Dermis microvascular lymphatic vessel endothelial cell (primary cell): ENCODE data around the gene BLNK. TPM values are rescaled to one million over a fixed set of nuclear protein-coding genes. Genes with fewer than 3 reads are reported as not detected.
"Not testable (repeated sequence)": the region's sequence is repeated elsewhere in the genome, so short reads cannot be mapped to it uniquely, and the experiment has no call there.

Experiments used
- DNase-seq, 2 donors: peaks; one replicate each; pipeline versions ENCODE4 v3.0.0 to v3.0.0-alpha.2; 2010; ENCODE audit warnings: low read depth in 2 of 2
- total RNA-seq: library from RNA; depleted of rRNA; stranded (reverse); fragments of >200 nt; gene quantifications from 2 replicates; pipeline ENCODE4 v1.2.1, GENCODE V29; 2014

The BLNK gene
- total RNA-seq, 1 donor from 2014 or later, result not detected

DNA sequence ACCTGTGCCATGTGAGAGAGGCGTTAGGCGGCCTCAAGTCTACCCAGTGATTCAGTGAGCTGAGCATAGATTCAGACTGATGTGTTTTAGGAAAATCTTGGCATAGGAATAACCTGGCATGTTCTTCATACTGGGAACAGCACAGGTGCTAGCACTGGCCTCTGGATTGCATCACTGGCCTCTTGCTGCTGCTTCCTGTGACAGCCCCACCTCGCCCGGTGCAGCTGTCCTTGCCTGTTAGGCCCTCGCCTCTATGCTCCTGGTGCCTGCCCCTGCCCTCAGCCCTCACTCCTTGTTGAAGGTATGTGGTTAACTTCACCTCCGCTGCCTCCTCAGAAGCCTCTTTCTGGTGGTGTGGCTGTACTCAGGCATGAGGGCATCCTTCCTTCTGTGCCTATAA lies 46.2 kb downstream of the BLNK start:
- no peak for DNase-seq

DNA sequence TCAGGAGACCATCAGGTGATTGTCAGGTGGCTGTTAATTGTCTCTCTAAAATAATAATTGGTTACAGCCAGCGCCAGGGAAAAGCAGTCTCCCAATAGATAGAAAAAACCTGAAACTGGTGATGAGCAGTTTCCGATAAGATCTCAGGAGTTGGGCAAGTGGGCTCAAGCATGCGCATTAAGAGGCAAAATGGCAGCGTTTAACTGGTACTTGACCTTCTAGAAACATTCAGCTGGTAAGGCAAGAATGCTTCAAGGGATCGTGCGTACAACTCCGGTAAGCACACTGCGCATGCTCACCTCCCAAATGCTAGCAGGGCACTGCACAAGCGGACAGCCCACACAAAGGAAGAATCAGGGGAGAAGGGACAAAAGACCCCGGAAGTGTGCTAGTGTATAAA lies 48.5 kb downstream of the BLNK start:
- DNase-seq, result no peak

DNA sequence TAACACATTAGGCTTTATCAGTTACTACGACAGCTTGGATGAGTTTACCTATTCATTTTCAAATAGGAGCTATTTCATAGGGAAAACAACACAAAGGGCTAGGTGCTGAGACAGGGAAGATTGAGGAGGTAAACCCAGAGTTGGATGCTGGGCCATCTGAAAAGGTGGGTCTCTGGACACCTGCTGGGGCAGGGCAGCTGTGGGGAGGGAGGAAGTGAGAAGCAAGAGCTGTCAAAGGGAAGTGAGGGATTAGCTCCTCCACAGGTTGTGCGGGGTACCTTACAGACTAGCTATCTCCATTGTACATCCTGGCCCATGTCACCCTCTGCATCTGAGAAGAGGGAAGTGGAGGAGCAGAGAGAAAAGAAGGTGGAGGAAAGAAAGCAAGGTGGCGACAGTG lies 48.9 kb downstream of the BLNK start:
- no peak for DNase-seq

DNA sequence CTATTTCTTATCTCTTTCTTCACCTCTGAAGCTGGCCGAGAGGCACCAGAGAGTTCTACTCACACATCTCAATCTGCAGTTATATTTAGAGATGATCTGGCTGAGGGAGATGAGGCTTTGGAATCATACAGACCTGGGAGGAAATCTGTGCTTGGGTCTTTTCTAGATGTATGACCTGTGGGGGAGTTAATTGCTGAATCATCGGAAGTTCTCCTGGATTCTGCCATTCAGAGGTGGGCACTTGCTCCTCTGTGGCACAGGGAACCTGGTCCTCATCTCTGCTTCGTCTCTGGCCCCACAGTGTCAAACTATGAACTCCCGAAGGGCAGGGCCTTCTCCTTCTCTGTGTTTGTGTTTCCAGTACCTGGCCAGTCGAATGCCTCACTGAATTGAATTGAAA lies 52.5 kb downstream of the BLNK start:
- DNase-seq, result no peak

DNA sequence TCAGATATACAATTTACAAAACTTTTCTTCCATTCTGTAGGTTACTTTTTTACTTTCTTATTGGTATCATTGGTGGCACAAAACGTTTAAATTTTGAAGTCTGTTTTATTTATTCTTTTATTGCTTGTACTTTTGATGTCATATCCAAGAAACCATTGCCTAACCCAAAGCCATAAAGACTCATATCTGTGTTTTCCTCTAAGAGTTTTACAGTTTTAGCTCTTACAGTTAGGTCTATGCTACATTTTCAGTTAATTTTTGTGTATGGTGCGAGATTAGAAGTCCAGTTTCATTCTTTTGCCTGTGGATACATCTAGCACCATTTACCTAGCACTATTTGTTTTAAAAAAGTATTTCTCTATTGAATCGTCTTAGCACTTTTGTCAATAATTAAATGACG lies 53.7 kb downstream of the BLNK start:
- DNase-seq, result no peak

DNA sequence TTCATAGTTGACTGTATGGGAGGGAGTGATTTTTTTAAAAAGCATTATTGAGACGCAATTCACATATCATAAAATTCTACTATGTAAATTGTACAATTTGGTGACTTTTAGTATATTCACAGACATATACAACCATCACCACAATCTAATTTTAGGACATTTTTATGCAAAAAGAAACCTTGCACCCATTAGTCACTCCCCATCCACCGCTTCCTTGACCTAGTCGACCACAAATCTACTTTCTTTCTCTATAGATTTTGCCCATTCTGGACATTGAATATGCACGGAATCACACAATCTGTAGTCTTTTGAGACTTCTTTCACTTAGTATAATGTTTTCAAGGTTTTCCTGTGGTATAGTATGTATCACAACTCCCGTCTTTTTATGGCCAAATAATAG lies 54.6 kb downstream of the BLNK start:
- no peak for DNase-seq

DNA sequence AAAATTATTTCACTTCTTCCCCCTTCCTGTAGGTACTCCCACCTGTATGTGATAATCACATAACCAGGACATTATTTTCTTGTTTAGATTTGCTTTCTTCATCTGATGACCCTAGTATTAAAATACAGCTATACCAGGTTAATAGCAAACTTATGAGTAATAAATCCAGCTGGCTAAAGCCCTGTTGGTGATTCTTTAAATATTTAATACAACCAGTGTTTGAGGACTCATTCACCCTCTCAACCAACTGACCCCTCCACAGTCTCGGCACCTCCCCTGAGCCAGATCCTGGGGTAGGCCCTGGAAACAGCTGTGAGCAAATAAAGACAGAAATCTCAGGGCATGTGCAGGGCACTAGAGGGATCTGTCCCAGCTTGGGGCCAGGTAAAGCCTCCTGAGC lies 58.5 kb downstream of the BLNK start:
- no peak for DNase-seq

DNA sequence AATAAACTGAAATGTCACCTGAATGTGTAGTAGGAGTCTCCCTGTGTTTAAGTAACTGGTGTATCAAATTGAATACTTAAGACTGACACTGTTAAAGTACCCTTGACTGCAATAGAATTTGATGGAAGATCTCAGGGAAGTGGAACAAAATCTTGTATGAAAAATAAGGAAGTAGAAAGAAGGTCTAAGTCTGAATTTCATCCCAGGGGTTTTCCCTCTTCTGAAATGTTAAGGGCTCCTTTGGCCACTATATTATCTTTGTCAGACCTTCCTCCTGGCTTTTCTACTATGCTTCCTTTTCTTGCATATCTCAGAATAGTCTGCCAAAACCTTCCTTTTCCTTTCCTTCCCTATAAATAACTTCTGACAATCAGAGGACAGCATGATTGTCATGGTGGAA lies 59.6 kb downstream of the BLNK start:
- no peak for DNase-seq

DNA sequence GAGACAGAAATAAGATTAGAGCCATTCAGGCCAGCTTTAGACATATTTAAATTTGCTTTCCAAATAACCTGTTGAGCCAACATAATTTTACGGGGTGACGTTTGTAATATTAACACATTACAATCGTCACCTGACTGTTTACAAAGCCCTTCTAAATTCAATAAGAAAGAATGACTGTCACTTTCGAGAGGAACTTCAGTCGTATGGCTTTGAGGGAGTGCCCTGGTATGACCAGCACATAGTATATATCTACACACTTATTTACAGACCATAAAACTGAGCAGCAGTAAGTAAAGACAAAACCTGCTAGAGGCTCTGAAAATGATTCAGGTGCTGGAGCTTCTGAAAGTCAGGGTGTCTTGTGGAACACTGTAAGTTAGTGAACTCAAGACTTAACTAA lies 62.4 kb downstream of the BLNK start:
- DNase-seq, result no peak

DNA sequence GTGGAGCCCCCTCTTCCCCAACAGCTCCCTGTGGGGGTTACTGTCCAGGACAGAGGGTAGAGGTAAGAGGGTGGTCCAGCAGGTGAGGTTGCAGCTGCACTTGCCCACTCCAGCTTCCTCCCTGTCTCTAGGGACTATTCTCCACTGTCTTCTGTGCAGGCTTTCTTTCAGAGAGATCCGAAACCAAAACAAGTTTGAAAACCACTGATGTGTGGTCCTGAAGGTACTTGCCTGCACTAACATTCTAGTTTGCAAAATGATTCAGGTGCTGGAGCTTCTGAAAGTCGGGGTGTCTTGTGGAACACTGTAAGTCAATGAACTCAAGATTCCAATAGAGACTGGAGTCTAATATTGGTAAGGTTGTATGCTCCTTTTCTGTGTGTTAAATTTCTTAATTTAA lies 63.1 kb downstream of the BLNK start:
- no peak for DNase-seq

DNA sequence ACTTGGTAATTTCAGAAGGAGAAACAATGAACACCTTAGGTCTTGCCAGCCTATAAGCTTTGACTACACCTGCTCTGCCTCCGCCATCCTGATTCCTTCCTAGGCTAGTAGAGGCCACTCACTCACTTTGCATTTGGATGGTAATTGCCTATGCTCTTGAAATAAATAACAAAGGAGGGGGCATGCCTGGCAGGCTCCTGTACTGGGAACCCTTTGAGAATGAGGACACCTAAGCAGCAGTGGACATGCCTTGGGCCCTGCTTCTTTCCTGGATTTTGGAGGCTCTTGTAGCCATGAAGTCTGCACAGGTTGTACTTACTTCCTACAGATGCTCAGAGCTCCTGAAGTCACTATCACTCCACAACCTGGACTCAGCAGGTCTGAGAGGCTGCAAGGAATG lies 65.8 kb downstream of the BLNK start:
- no peak for DNase-seq

DNA sequence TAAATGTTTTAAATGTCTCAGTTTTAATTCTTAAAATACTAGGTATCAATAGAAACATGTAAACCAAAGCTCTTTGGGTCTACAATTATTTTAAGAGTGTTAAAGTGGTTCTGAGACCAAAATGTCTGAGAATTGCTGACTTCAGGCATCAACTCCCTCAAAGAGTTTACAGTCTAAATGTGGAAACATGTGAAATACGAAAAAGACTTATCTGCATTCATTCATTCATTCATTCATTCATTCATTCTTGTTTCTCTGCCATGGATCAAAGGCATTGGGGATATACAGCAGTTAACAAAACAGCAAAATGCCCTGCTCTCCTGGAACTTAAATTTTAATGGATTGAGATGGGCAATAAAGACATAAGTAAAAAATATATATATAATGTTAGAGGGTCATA lies 69.8 kb downstream of the BLNK start:
- DNase-seq, result no peak

DNA sequence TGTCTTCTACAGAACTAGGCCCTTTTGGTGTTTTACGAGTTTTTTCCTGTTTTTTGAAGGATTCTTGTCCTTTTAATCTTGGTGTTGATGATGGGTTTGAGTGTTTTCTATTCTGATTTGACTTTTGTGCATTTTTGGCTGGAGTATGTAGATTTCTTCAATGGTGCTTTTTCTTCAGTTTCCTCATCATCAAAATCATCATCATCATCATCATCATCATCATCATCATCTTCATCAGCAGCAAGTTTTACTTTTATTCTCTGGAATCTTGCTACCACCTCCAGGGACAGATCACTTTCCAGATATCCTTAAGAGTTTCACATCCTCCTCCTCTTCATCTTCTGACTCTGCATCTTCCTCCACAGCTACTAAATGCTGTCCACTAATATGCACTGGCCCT lies 81.9 kb downstream of the BLNK start:
- DNase-seq, result not testable (repeated sequence)

DNA sequence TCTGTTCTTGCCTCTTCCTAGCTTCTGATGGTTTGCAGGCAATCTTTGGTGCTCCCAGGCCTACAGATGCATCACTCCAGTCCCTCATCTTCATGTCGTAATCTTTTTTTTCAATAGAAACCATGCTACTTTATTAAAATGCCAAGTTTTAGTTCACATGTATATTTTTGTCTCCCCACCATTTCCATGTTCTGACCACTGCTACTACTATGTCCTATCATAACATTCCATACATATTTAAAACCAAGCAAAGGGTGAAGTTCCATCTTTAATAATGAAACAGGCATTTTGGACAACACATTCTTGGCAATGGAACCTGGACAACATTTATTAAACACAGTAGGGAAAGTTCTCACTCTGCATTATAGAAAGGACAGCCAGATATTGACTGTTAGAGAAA lies 82.5 kb downstream of the BLNK start:
- DNase-seq, result no peak

DNA sequence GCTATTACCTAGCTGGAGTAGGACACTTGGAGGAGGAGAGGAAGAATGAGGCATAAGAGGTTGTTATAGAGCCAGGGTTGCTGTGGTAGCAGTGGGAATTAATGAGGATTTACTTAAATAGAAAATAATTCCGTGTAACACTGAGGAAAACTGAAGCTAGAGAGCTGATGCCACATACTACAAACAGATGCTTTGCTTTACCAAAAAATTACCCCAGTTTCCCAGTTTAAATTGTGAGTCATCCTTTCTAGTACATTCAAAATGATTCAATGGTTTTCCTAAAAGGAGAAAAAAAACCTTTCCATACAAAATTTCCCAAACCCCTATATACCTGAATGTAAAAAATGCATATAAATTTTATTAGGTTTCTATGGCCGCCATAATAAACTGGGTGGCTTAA lies 82.9 kb downstream of the BLNK start:
- DNase-seq, result no peak

DNA sequence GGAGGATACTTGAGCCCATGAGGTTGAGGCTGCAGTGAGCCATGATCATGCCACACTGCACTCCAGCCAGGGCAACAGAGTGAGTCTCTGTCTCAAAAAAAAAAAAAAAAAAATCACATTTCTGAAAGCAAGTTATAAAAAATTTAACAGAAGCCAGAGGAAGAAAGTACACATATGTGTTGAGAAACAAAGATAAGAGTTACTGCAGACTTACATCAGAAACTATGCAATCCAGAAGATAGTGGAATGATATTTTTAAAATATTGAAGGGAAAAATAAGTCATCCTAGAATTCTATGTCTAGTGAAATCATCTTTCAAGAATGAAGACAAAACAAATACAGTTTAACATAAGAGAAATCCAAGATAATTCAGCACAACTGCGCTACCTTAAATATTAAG lies 94.4 kb downstream of the BLNK start:
- no peak for DNase-seq

DNA sequence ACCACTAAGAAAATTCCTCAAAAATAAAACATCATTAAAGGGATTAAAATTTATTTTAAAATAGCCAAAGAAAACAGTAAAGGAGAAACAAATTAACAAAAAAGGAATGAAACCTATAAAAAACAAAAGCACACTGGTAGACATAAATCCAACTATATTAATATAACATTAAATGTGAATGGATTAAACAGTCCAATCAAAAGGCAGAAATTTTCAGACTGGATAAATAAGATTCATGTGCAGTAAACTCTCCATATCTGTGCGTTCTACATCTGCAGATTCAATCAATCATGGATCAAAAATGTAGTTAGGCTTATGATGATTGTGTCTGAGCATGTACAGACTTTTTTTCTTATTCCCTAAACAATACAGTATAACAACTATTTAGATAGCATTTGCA lies 98.7 kb downstream of the BLNK start:
- DNase-seq, result no peak

DNA sequence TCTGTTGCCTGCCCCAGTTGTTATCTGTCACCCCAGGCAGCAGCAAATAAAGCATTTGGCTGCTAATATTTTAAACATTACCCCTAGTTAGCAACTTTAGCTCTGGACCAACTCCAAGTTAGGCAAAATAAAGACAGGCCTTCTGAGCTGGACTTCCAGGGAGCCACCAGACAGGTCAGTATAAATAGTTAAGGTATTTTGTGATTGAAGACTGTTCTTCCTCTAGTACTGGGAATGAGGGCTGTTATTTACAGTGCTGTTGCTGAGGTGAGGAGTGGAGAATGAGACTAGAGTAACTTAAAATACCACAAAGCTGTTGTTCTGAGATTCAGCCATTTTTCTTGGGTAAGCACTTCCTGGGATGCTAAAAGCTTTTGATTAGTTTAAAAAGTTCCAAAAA lies 101.1 kb downstream of the BLNK start:
- no peak for DNase-seq

DNA sequence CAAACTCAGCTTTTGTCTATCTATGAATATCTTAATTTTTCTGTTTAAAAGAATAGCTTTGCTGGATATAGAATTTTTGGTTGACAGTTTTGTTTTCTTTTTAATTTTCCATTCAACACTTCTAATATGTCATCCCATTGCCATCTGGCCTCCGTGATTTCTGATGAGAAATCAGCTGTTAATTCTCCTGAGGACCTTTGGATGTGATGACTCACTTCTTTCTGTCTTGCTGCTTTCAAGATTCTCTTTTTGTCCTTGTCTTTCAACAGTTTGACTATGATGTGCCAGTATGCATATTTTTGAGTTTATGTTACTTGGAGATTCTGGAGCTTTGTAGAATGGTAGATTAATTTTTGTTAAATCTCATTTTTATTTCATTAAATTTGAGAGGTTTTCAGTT lies 102.8 kb downstream of the BLNK start:
- no peak for DNase-seq

DNA sequence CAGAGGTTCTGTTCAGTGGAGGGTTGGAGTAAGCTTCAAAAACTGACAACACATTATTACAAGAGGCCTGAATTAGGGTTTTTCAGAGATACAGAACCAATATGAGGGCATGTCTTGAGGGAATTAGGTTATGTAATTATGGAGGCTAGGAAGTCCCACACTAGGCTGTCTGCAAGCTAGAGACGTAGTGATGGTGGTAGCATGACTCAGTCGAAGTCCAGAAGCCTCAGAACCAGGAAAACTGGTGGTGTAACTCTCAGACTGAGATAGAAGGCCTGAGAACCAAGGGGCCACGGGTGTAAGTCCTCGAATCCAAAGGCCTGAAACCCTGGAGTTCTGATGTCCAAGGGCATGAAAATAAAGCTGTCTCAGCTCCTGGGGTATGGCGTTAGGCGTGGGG lies 105.6 kb downstream of the BLNK start:
- DNase-seq, result no peak

DNA sequence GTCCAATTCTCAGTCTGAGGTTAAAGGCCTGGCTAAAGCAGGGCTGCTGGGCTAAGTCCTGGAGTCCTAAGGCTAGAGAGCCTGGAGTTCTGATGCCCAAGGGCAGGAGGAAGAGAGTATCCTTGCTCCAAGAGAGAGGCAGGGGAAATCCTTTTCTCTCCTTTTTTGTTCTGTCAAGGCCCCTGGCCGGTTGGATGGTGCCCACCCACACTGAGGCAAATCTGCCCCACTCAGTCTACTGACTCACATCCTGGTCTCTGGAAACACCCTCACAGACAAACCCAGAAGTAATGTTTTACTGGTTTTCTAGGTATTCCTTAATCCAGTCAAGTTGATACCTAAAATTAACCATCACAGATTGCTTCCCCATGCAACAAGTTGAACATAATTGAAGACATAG lies 118.3 kb downstream of the BLNK start:
- no peak for DNase-seq

DNA sequence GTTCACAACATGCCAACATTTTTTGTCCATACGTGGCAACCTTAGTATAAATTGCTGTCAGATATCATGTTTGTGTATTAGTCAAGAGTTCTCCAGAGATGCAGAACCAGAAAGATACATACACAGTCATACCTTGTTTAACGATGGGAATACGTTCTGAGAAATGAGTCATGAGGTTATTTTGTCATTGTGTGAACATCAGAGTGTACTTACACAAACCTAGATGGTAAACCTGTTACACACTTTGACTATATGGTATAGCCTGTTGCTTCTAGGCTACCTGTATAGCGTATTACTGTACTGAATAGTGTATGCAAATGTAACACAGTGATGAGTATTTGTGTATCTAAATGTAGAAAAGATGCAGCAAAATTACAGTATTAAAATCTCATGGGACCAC lies 118.9 kb downstream of the BLNK start:
- no peak for DNase-seq
